ENCODE measurements around the gene TMEM61.
"Not testable (repeated sequence)": the region's sequence is repeated elsewhere in the genome, so short reads cannot be mapped to it uniquely, and the experiment has no call there.

The TMEM61 gene

GRCh38 chr1:54980528-54981241, at the start of gene TMEM61:
Gene TMEM61, plus strand, starts transcription at chr1:54980628. Its CDS starts 438 bp downstream, at chr1:54981066.
- no peak for DNase-seq

DNA sequence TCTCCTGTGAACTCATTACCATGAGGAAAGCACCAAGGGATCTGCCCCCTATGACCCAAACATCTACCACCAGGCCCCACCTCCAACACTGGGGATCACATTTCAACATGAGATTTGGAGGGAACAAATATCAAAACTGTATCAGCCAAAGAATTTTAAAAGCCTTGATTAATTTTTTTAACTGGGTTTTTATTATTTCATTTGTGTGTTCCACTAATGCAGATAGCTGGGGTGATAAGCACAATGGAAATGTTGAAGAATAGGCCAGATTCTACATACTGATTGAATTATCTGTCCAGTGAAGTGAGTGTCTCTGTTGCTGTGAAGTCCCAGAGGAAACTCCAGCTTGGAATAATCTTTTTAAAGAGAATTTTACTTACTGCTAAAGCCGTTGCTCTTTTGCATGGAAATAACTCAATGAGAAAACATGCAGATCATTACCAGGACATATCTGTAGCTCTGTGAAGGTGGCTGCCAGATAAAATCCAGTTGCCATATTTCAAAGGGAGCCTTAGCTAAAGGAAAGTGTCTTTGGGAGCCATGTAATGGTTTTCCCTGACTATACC, 49.1 kb upstream of the TMEM61 start:
- DNase-seq: no peak

DNA sequence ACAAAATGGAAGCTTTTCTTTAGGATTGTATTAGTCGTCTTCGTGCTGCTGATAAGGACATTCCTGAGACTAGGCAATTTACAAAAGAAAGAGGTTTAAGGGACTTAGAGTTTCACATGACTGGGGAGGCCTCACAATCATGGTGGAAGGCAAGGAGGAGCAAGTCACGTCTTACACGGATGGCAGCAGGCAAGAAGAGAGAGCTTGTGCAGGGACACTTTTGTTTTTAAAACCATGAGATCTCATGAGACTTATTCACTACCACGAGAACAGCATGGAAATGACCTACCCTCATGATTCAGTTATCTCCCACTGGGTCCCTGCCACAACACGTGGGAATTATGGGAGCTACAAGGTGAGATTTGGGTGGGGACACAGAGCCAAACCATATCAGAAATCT, 46.3 kb upstream of the TMEM61 start:
- DNase-seq: not testable (repeated sequence)

GRCh38 chr1:54934869-54935268, 45.6 kb upstream of the TMEM61 start:
- DNase-seq: no peak

GRCh38 chr1:54936791-54937190, 43.6 kb upstream of the TMEM61 start:
- DNase-seq: no peak

- DNase-seq: no peak
These were observed 43.0 kb upstream of the TMEM61 start for GRCh38 chr1:54937469-54937868.

- DNase-seq: not testable (repeated sequence)
These were observed 41.5 kb upstream of the TMEM61 start for GRCh38 chr1:54938955-54939354.

GRCh38 chr1:54940042-54940441, 40.4 kb upstream of the TMEM61 start:
- DNase-seq: no peak

GRCh38 chr1:54942976-54943375, 37.5 kb upstream of the TMEM61 start:
- no peak for DNase-seq

GRCh38 chr1:54944610-54945392, 35.6 kb upstream of the TMEM61 start:
- DNase-seq: peak; percentile 58

DNA sequence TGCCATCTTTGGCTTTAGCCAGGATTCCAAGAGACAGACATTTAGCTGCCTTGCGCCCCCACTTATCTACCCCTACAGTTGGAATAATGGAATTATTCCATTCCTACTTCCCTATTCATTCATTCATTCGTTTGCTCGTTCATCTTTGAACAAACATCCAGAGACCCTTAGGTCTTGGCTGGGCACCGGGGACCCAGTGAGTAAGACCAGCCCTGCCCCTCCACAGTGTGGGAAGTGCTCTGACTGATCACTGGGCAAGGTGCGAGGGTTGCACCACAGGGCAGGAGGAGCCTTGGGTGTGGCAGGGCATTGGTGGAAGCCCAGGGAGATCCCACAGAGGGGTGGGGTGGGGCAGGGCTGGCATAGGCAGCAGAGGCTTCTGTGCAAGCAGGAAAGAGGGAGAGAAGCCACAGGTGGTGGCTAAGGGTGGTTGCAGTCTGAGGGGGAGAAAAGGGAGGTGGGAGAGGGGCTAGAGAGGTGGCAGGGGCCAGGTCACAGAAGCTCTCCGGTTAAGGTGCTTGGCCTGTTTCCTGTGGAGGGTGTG, 35.0 kb upstream of the TMEM61 start:
- no peak for DNase-seq

- DNase-seq: no peak
These were observed 32.9 kb upstream of the TMEM61 start for GRCh38 chr1:54947540-54947939.

DNA sequence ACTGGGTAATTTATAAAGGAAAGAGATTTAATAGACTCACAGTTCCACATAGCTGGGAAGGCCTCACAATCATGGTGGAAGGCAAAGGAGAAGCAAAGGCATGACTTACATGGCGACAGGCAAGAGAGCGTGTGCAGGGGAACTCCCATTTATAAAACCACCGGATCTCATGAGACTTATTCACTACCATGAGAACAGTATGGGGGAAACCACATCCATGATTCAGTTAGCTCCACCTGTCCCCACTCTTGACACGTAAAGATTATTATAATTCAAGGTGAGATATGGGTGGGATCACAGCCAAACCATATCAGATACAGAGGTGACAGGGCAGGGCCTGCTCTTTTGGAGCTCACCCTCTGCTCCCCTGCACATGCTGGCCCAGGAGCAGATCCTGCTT, 31.4 kb upstream of the TMEM61 start:
- no peak for DNase-seq

DNA sequence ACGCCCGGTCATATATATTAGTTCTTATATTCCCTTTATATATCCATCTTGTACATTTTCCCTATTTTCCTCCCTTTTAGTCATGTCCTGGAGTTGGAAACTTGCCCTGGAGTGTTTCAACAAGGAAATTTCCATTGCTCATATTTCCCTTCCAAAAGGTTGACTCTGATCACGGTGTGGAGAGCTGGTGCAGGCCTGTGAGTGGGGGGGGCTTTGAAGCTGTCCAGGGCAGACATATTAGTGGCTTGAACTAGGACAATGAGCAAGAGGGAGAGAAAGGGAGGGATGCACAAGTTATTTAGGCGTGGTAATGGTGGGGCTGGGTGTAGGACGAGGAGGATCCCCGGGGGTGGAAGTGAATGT, 30.4 kb upstream of the TMEM61 start:
- no peak for DNase-seq

DNA sequence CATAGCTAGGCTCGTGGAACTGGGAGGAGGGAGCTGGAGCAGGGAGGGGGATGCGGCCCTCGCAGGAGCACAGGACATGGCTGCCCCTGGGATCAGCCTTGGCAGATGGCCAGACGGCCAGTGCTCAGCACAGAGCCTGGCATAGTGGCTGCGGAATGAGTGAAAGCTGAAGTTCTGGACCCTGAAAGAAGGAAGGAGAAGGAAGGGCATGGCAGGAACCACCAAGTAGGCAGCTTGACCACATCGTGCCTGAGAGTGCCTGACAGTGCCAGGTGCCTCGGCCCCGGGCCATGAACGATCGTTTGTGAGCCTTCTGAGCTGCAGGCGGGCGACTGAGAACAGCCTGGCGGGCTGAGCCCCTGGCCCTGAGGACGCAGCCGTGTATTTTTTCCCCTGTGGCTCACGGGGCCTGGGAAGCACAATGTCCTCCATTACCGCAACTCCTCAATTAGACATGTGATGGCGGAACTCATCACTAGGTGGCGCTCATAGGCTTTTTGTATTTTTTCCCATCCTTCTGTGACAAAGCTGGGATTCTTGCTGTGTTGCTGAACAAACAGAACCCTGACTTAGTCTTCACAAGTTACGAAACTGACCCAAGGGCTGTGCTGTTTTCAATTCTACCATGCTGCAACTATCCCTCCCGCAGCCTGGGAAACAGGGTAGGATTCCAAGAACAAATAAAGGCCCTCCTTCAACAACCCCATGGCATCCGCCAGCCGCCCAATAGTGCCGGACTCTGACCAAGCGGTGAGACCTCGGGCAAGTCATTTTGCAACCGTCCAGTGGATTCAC, 29.9 kb upstream of the TMEM61 start:
- DNase-seq: peak; percentile 51

DNA sequence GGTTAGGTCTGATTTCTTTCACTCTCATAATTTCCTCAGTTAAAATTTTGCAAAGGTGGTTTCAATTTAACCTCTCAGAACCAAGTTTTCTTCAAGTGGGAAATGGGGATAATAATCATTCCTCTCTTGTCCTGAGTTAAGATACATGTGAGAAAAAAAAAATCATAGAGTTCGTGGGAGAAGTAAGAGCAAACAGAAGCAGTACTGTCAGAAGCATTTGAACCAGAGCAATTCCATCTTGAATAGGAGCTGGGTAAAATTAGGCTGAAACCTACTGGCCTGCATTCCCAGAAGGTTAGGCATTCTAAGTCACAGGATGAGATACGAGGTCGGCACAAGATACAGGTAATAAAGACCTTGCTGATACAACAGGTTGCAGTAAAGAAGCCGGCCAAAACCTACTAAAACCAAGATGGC, 28.6 kb upstream of the TMEM61 start:
- DNase-seq: no peak

DNA sequence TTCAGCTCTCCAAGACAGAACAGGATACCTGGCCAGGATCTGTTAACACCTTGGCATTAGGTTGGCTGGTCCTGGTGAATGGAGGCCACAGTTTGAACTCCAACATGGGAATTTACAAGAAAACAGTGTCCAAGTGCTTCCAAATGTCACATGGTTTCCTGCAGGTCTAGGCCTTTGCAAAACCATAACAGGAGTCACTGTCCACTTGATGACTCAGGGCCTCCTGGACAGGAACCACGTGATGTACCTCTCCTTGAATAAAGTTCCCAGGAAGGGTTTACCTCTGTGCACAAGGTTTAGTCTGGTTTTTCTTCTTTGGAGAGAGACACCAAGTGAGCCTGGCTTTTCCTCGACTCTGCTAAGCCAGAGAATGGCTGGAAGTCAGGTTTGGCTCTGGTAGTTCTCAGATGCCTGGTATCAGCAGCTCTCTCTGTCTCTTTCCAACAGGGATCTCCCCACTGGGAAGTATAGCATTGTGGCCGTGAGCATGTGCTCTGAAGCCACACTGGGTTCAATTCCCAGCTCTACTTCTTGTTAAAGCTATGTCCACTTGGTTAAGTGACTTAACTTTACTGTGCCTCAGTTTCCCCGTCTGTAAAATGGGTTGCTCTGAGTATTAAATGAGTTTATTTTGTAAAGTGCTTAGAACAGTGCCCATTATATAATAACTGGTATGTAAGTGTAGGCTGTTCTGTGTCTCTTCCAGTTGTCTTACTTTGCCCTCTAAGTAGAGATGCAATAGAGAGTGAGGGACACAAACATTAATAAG, 27.3 kb upstream of the TMEM61 start:
- DNase-seq: no peak

- no peak for DNase-seq
These were observed 26.6 kb upstream of the TMEM61 start for GRCh38 chr1:54953846-54954245.

GRCh38 chr1:54955359-54955758, 25.1 kb upstream of the TMEM61 start:
- DNase-seq: no peak

DNA sequence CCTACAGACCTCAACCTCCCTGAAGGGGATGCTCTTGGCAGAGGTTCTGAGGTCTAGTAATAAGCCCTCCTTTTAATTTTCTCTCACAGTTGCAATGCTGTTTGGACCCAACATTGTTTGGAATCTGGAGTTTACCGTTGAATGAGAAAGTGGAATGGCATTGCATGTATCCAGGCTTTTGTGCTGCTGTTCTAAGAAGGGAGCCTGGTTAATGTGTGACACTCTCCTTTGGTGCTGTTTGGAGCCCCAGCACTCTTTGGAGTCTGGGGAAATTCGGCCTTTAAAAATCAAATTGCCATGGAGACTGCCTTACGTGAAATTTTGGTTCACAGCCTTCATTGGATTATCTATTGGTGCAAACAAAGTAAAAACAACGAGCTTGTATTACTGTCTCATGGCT, 23.7 kb upstream of the TMEM61 start:
- DNase-seq: no peak

GRCh38 chr1:54959241-54959640, 21.2 kb upstream of the TMEM61 start:
- DNase-seq: no peak

Data from NCI-H1417 treated with DMSO at 0.1 percent for 48 hours (cell line).